ENCODE data around the gene KRR1.
"Not testable (repeated sequence)": the region's sequence is repeated elsewhere in the genome, so short reads cannot be mapped to it uniquely, and the experiment has no call there.

The KRR1 gene

DNA sequence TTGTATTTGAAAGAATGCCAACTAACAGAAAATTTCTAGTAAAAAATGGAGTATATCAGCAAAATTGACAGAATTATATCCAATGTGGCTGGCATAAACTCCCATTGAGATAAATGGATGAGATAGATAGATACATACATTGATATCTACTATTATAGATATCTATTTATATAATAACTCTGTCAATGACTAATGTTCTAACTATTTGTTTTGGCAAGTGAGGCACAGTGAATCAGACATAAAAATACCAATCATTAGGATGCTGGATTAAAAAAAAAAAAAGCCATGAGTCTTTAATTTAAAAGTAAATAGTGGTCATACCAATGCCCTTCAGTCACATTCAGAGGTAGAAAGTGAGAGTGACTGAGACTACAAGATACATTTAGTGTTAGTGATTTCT is 64.6 kb downstream of the KRR1 start (continued):
- TF ChIP-seq, protein P1, sequence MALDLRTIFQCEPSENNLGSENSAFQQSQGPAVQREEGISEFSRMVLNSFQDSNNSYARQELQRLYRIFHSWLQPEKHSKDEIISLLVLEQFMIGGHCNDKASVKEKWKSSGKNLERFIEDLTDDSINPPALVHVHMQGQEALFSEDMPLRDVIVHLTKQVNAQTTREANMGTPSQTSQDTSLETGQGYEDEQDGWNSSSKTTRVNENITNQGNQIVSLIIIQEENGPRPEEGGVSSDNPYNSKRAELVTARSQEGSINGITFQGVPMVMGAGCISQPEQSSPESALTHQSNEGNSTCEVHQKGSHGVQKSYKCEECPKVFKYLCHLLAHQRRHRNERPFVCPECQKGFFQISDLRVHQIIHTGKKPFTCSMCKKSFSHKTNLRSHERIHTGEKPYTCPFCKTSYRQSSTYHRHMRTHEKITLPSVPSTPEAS (tag by site-specific recombination; IDR thresholded peaks at IDR 0.05) = no peak
- TF ChIP-seq GLIS2 (tag by site-specific recombination; IDR thresholded peaks at IDR 0.05) = no peak

DNA sequence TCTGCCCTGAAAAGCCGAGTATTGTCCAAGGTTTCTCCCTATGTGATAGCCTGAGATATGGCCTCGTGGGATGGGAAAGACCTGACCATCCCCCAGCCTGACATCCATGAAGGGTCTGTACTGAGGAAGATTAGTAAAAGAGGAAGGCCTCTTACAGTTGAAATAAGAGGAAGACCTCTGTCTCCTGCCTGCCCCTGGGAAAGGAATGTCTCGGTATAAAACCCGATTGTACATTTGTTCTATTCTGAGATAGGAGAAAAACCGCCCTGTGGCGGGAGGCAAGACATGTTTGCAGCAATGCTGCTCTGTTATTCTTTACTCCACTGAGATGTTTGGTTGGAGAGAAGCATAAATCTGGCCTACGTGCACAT is 66.3 kb downstream of the KRR1 start:
- H3K9me3 ChIP-seq (ENCODE audit: control insufficient read depth, insufficient read depth, low read depth, low read length); POLR2A ChIA-PET; H3K27ac ChIP-seq (ENCODE audit: extremely low read depth, low read depth, low read length); H3K4me3 ChIP-seq (ENCODE audit: low read depth, low read length); H3K4me1 ChIP-seq (ENCODE audit: control insufficient read depth, insufficient read depth, low read length); H3K36me3 ChIP-seq (ENCODE audit: control insufficient read depth in 2 of 2, insufficient read depth in 1 of 2, low read length in 2 of 2): not testable (repeated sequence)
- CTCF ChIA-PET = interaction anchor here (1.9 kb wide), 1 partner anchor 8 kb away, joined by 5 read pairs; no protein-coding TSS in a partner anchor

DNA sequence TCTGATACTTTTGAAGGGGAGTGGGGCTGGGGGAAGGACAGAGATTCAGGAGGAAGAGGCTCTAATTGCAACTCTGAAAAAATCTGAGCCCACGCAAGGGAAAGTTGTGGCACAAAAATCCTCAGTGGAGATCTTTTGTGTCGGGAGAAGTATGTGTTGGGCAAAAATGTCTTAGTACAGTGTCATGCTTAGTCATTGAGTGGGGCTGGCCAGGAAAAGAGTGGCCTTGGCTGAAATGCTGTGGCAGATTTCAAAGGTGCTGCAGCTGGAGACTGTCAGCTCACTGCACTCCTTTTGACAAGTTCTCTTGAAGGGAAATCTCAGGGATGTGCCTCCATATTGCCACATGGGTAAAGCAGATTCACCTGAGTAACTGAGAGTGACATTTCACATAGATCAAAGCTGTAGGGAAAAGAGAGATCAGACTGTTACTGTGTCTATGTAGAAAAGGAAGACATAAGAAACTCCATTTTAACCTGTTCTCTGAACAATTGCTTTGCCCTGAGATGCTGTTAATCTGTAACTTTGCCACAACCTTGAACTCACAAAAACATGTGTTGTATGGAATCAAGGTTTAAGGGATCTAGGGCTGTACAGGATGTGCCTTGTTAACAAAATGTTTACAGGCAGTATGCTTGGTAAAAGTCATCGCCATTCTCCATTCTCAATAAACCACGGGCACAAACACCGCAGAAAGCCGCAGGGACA is 66.8 kb downstream of the KRR1 start:
- H3K4me1 ChIP-seq (ENCODE audit: control insufficient read depth, insufficient read depth, low read length) = no peaks in the 10 kb centered on the region

More for the DNA sequence above, 66.8 kb downstream of the KRR1 start:
- Histone ChIP-seq H3K36me3 (ENCODE audit: control insufficient read depth in 2 of 2, insufficient read depth in 1 of 2, low read length in 2 of 2) (no peaks in the 10 kb centered on the region), H3K4me3 (ENCODE audit: low read depth, low read length) (no peak overlapping the region), H3K27ac (ENCODE audit: extremely low read depth, low read depth, low read length) (no peak overlapping the region), H3K9me3 (ENCODE audit: control insufficient read depth, insufficient read depth, low read depth, low read length) (no peaks in the 10 kb centered on the region)
- POLR2A ChIA-PET = no interaction called here
- CTCF ChIA-PET = no interaction called here
- TF ChIP-seq ZNF394 (tag by site-specific recombination; IDR thresholded peaks at IDR 0.05; ENCODE audit: borderline replicate concordance) (no peak), ZNF121 (tag by site-specific recombination; IDR thresholded peaks at IDR 0.05) (no peak), ZNF302 (tag by site-specific recombination; IDR thresholded peaks at IDR 0.05; ENCODE audit: low read depth) (no peak), ZBTB48 (tag by site-specific recombination; IDR thresholded peaks at IDR 0.05) (no peak), ZNF133 (tag by site-specific recombination; IDR thresholded peaks at IDR 0.05) (no peak), ZNF48 (tag by site-specific recombination; IDR thresholded peaks at IDR 0.05) (no peak), PRDM1 (tag by site-specific recombination; IDR thresholded peaks at IDR 0.05) (no peak), YY1 (tag by site-specific recombination; IDR thresholded peaks at IDR 0.05) (no peak), ZNF621 (tag by site-specific recombination; IDR thresholded peaks at IDR 0.05) (no peak), ZNF555 (tag by site-specific recombination; conservative IDR thresholded peaks at IDR 0.05) (no peak), ZNF324 (tag by site-specific recombination; IDR thresholded peaks at IDR 0.05) (no peak), ZNF239 (tag by site-specific recombination; IDR thresholded peaks at IDR 0.05) (no peak), HOXD13 (CRISPR knock-in tag; IDR thresholded peaks at IDR 0.05; ENCODE audit: borderline replicate concordance) (no peak), ZNF146 (tag by site-specific recombination; IDR thresholded peaks at IDR 0.05) (no peak)
- TF ChIP-seq, protein P2, sequence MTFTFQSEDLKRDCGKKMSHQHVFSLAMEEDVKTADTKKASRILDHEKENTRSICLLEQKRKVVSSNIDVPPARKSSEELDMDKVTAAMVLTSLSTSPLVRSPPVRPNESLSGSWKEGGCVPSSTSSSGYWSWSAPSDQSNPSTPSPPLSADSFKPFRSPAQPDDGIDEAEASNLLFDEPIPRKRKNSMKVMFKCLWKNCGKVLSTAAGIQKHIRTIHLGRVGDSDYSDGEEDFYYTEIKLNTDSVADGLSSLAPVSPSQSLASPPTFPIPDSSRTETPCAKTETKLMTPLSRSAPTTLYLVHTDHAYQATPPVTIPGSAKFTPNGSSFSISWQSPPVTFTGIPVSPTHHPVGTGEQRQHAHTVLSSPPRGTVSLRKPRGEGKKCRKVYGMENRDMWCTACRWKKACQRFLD (tag by site-specific recombination; IDR thresholded peaks at IDR 0.05) = no peak
- TF ChIP-seq, protein P3, sequence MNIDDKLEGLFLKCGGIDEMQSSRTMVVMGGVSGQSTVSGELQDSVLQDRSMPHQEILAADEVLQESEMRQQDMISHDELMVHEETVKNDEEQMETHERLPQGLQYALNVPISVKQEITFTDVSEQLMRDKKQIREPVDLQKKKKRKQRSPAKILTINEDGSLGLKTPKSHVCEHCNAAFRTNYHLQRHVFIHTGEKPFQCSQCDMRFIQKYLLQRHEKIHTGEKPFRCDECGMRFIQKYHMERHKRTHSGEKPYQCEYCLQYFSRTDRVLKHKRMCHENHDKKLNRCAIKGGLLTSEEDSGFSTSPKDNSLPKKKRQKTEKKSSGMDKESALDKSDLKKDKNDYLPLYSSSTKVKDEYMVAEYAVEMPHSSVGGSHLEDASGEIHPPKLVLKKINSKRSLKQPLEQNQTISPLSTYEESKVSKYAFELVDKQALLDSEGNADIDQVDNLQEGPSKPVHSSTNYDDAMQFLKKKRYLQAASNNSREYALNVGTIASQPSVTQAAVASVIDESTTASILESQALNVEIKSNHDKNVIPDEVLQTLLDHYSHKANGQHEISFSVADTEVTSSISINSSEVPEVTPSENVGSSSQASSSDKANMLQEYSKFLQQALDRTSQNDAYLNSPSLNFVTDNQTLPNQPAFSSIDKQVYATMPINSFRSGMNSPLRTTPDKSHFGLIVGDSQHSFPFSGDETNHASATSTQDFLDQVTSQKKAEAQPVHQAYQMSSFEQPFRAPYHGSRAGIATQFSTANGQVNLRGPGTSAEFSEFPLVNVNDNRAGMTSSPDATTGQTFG (tag by site-specific recombination; IDR thresholded peaks at IDR 0.05; ENCODE audit: borderline replicate concordance) = no peak
- TF ChIP-seq, protein P4, sequence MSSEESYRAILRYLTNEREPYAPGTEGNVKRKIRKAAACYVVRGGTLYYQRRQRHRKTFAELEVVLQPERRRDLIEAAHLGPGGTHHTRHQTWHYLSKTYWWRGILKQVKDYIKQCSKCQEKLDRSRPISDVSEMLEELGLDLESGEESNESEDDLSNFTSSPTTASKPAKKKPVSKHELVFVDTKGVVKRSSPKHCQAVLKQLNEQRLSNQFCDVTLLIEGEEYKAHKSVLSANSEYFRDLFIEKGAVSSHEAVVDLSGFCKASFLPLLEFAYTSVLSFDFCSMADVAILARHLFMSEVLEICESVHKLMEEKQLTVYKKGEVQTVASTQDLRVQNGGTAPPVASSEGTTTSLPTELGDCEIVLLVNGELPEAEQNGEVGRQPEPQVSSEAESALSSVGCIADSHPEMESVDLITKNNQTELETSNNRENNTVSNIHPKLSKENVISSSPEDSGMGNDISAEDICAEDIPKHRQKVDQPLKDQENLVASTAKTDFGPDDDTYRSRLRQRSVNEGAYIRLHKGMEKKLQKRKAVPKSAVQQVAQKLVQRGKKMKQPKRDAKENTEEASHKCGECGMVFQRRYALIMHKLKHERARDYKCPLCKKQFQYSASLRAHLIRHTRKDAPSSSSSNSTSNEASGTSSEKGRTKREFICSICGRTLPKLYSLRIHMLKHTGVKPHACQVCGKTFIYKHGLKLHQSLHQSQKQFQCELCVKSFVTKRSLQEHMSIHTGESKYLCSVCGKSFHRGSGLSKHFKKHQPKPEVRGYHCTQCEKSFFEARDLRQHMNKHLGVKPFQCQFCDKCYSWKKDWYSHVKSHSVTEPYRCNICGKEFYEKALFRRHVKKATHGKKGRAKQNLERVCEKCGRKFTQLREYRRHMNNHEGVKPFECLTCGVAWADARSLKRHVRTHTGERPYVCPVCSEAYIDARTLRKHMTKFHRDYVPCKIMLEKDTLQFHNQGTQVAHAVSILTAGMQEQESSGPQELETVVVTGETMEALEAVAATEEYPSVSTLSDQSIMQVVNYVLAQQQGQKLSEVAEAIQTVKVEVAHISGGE (tag by site-specific recombination; conservative IDR thresholded peaks at IDR 0.05; ENCODE audit: low read depth) = no peak
